Activated CD4-positive, alpha-beta T cell treated with anti-CD3 and anti-CD28 coated beads for 48 hours (primary cell): ENCODE measurements around the gene ADGRG6.

Experiments
- DNase-seq: peaks from one replicate; pipeline ENCODE4 v3.0.0-alpha.2; 2020

The ADGRG6 gene

GRCh38 chr6:142378138-142378875, 76.5 kb downstream of the ADGRG6 start:
- DNase-seq, result no peak

GRCh38 chr6:142380626-142381025, 78.8 kb downstream of the ADGRG6 start:
- DNase-seq, result no peak

- no peak for DNase-seq
Observed at GRCh38 chr6:142381181-142381580, 79.4 kb downstream of the ADGRG6 start.

- DNase-seq, result no peak
Observed at GRCh38 chr6:142381845-142382378, 80.1 kb downstream of the ADGRG6 start.

- DNase-seq, result no peak
Observed at GRCh38 chr6:142384519-142385254, 82.9 kb downstream of the ADGRG6 start.

- DNase-seq, result no peak
Observed at GRCh38 chr6:142385352-142385751, 83.5 kb downstream of the ADGRG6 start.

- DNase-seq, result no peak
Observed at GRCh38 chr6:142386657-142387056, 84.8 kb downstream of the ADGRG6 start.

- DNase-seq, result no peak
Observed at GRCh38 chr6:142387997-142388815, 86.4 kb downstream of the ADGRG6 start.

GRCh38 chr6:142395266-142395665, 93.5 kb downstream of the ADGRG6 start:
- DNase-seq, result no peak

- DNase-seq, result no peak
Observed at GRCh38 chr6:142395768-142396231, 94.0 kb downstream of the ADGRG6 start.

- DNase-seq, result no peak
Observed at GRCh38 chr6:142398353-142398752, 96.5 kb downstream of the ADGRG6 start.

- no peak for DNase-seq
Observed at GRCh38 chr6:142399739-142400138, 97.9 kb downstream of the ADGRG6 start.

GRCh38 chr6:142400495-142400894, 98.7 kb downstream of the ADGRG6 start:
- no peak for DNase-seq

GRCh38 chr6:142401838-142402237, 100.0 kb downstream of the ADGRG6 start:
- DNase-seq, result no peak

GRCh38 chr6:142404751-142405150, 102.9 kb downstream of the ADGRG6 start:
- no peak for DNase-seq

- no peak for DNase-seq
Observed at GRCh38 chr6:142406131-142406530, 104.3 kb downstream of the ADGRG6 start.

GRCh38 chr6:142407685-142408273, 106.0 kb downstream of the ADGRG6 start:
- DNase-seq, result no peak

GRCh38 chr6:142408409-142408808, 106.6 kb downstream of the ADGRG6 start:
- DNase-seq, result no peak

GRCh38 chr6:142409794-142410193, 108.0 kb downstream of the ADGRG6 start:
- DNase-seq, result no peak

GRCh38 chr6:142411145-142411544, 109.3 kb downstream of the ADGRG6 start:
- DNase-seq, result no peak

GRCh38 chr6:142412241-142412640, 110.4 kb downstream of the ADGRG6 start:
- DNase-seq, result no peak

GRCh38 chr6:142412658-142413057, 110.9 kb downstream of the ADGRG6 start:
- DNase-seq, result no peak

- no peak for DNase-seq
Observed at GRCh38 chr6:142413111-142413510, 111.3 kb downstream of the ADGRG6 start.
